ENCODE results near the gene PRG2.

The PRG2 gene

GRCh38 chr11:57390535-57390934, at the start of gene PRG2:
Gene PRG2, minus strand, starts transcription at chr11:57390650. Its CDS starts 706 bp downstream, at chr11:57389944.
- no peak for DNase-seq

GRCh38 chr11:57439786-57440185, 49.3 kb upstream of the PRG2 start:
- DNase-seq = no peak

GRCh38 chr11:57438345-57439285, 48.2 kb upstream of the PRG2 start:
- DNase-seq = no peak

GRCh38 chr11:57436031-57436430, 45.6 kb upstream of the PRG2 start:
- DNase-seq = no peak

- DNase-seq = no peak
These were observed 44.4 kb upstream of the PRG2 start for GRCh38 chr11:57434640-57435546.

GRCh38 chr11:57432714-57433163, 42.3 kb upstream of the PRG2 start:
- peak; percentile 91 for DNase-seq

GRCh38 chr11:57432149-57432561, 41.7 kb upstream of the PRG2 start:
- no peak for DNase-seq

GRCh38 chr11:57430952-57431351, 40.5 kb upstream of the PRG2 start:
- DNase-seq = no peak

GRCh38 chr11:57429946-57430345, 39.5 kb upstream of the PRG2 start:
- DNase-seq = no peak

- DNase-seq = no peak
These were observed 38.2 kb upstream of the PRG2 start for GRCh38 chr11:57428643-57429042.

GRCh38 chr11:57427727-57428082, 37.3 kb upstream of the PRG2 start:
- DNase-seq = no peak

- DNase-seq = peak; percentile 84
These were observed 36.7 kb upstream of the PRG2 start, which contains the start of gene SLC43A3 for GRCh38 chr11:57426929-57427726. Gene SLC43A3, minus strand, starts transcription at chr11:57427121. Its CDS starts 949 bp downstream, at chr11:57426172.

- DNase-seq = no peak
These were observed 36.0 kb upstream of the PRG2 start for GRCh38 chr11:57426439-57426928.

GRCh38 chr11:57425565-57426438, 35.4 kb upstream of the PRG2 start:
- no peak for DNase-seq

GRCh38 chr11:57424792-57425564, 34.5 kb upstream of the PRG2 start:
- DNase-seq = peak; percentile 86

GRCh38 chr11:57424137-57424791, 33.8 kb upstream of the PRG2 start:
- no peak for DNase-seq

GRCh38 chr11:57422669-57423068, 32.2 kb upstream of the PRG2 start:
- no peak for DNase-seq

- no peak for DNase-seq
These were observed 31.4 kb upstream of the PRG2 start for GRCh38 chr11:57421805-57422204.

GRCh38 chr11:57421066-57421465, 30.6 kb upstream of the PRG2 start:
- DNase-seq = no peak

GRCh38 chr11:57419146-57419545, 28.7 kb upstream of the PRG2 start:
- DNase-seq = no peak
